ENCODE results near the gene ACOXL.

The ACOXL gene

GRCh38 chr2:110796716-110797301, 64.4 kb downstream of the ACOXL start:
- Histone ChIP-seq H3K79me2 (ENCODE audit: control insufficient read depth, low read length) (no peaks in the 10 kb centered on the region), H3K36me3 (ENCODE audit: control insufficient read depth, low read length) (no peaks in the 10 kb centered on the region), H3F3A (ENCODE audit: control insufficient read depth, insufficient read depth) (no peaks in the 10 kb centered on the region), H3K9me2 (replicated peaks; ENCODE audit: control insufficient read depth, low read length) (no peaks in the 10 kb centered on the region), H4K20me1 (ENCODE audit: control insufficient read depth, insufficient read depth, low read depth, low read length) (no peaks in the 10 kb centered on the region), H3K9me3 (ENCODE audit: control insufficient read depth, insufficient read depth, low read length) (peaks cover 8% of the 10 kb centered on the region), H3K27me3 (ENCODE audit: control insufficient read depth, low read length) (peaks cover 34% of the 10 kb centered on the region), H3K4me2 (ENCODE audit: low read length) (no peak overlapping the region), H3K4me3 (ENCODE audit: low read length) (no peak overlapping the region), H3K4me1 (ENCODE audit: control insufficient read depth, low read length) (no peaks in the 10 kb centered on the region), H3K27ac (ENCODE audit: low read depth, low read length) (no peak overlapping the region)
- TF ChIP-seq EZH2phosphoT487 (IDR thresholded peaks at IDR 0.05; ENCODE audit: borderline replicate concordance, low read length) = no peak
- TF ChIP-seq CTCF (IDR thresholded peaks at IDR 0.05; ENCODE audit: low read depth, low read length, poor library complexity, severe bottlenecking) = no peak

GRCh38 chr2:110799376-110799775, 67.0 kb downstream of the ACOXL start:
- Histone ChIP-seq H3K4me2 (ENCODE audit: low read length) (no peak overlapping the region), H3K36me3 (ENCODE audit: control insufficient read depth, low read length) (no peaks in the 10 kb centered on the region), H3K79me2 (ENCODE audit: control insufficient read depth, low read length) (no peaks in the 10 kb centered on the region), H3K4me3 (ENCODE audit: low read length) (no peak overlapping the region), H3K27me3 (ENCODE audit: control insufficient read depth, low read length) (peaks cover 21% of the 10 kb centered on the region; the same call in 1 of the 2 replicates), H3K27ac (ENCODE audit: low read depth, low read length) (no peak overlapping the region), H3K9me3 (ENCODE audit: control insufficient read depth, insufficient read depth, low read length) (peaks cover 11% of the 10 kb centered on the region), H3K9me2 (replicated peaks; ENCODE audit: control insufficient read depth, low read length) (no peaks in the 10 kb centered on the region), H4K20me1 (ENCODE audit: control insufficient read depth, insufficient read depth, low read depth, low read length) (no peaks in the 10 kb centered on the region), H3K4me1 (ENCODE audit: control insufficient read depth, low read length) (no peaks in the 10 kb centered on the region), H3F3A (ENCODE audit: control insufficient read depth, insufficient read depth) (no peaks in the 10 kb centered on the region)
- TF ChIP-seq EZH2phosphoT487 (IDR thresholded peaks at IDR 0.05; ENCODE audit: borderline replicate concordance, low read length) (no peak), CTCF (IDR thresholded peaks at IDR 0.05; ENCODE audit: low read depth, low read length, poor library complexity, severe bottlenecking) (no peak)

DNA sequence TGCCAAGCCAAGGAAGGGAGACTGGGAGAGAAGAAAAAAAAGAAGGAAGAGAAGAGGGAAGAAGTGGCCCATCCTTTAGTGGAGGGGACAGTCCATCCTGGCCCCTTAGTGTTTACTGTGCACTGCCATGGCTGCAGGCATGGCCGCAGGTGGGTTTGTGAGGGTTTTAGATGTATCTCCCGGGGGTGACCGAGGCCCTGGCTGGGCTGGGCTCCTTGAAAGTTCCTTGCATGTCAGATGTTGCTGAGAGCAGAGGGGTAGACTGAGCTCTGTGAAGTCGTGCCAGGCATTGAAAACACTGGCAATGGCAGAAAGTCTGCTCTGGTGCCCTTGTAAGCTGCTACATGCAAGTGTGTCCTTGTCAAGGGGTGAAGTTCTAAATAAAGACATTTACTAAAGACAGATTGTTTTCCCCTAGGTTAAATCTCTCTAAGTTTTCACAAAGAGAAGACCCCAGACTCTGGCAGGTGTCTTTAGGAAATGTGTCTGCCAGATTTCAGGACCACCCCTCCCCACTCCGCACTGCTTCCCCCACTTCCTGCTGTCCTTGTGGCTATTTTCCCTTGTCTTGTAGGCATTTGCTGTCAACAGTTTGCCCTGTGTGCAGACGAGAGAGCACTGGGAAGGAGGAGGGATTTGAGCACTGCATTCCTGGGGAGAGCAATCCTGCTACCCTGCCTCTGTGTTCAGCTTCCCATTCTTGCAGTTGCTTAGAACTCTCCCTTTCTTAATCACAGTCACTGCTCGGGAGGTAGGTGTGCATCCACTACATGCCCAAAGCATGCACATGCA, 68.4 kb downstream of the ACOXL start:
- H3K27me3 ChIP-seq (ENCODE audit: control insufficient read depth, low read length) = peaks cover 20% of the 10 kb centered on the region

More for the DNA sequence above, 68.4 kb downstream of the ACOXL start:
- no peaks in the 10 kb centered on the region for H3K9me2 ChIP-seq (replicated peaks; ENCODE audit: control insufficient read depth, low read length)
- H3K4me2 ChIP-seq (ENCODE audit: low read length) = no peak overlapping the region
- H3F3A ChIP-seq (ENCODE audit: control insufficient read depth, insufficient read depth) = no peaks in the 10 kb centered on the region
- H3K9me3 ChIP-seq (ENCODE audit: control insufficient read depth, insufficient read depth, low read length) = peaks cover 18% of the 10 kb centered on the region
- H3K79me2 ChIP-seq (ENCODE audit: control insufficient read depth, low read length) = no peaks in the 10 kb centered on the region
- no peak overlapping the region for H3K27ac ChIP-seq (ENCODE audit: low read depth, low read length)
- no peaks in the 10 kb centered on the region for H4K20me1 ChIP-seq (ENCODE audit: control insufficient read depth, insufficient read depth, low read depth, low read length)
- no peak overlapping the region for H3K4me3 ChIP-seq (ENCODE audit: low read length)
- no peaks in the 10 kb centered on the region for H3K36me3 ChIP-seq (ENCODE audit: control insufficient read depth, low read length)
- peaks cover 6% of the 10 kb centered on the region for H3K4me1 ChIP-seq (ENCODE audit: control insufficient read depth, low read length)
- no peak for TF ChIP-seq CTCF (IDR thresholded peaks at IDR 0.05; ENCODE audit: low read depth, low read length, poor library complexity, severe bottlenecking)
- no peak for TF ChIP-seq EZH2phosphoT487 (IDR thresholded peaks at IDR 0.05; ENCODE audit: borderline replicate concordance, low read length)
